Measurements from ENCODE around the gene ABHD11. TPM values are rescaled to one million over a fixed set of nuclear protein-coding genes. Genes with fewer than 3 reads are reported as not detected.

ABHD11 gene
- total and polyA plus RNA-seq, 2 donors: 5.8 to 22.6 TPM

- Histone ChIP-seq H3K4me1 (ENCODE audit: insufficient read depth) (no peaks in the 10 kb centered on the region), H3K4me3 (ENCODE audit: low read depth, low read length) (no peak overlapping the region), H3K27ac (ENCODE audit: low read depth) (no peak overlapping the region), H3K36me3 (ENCODE audit: insufficient read depth) (no peaks in the 10 kb centered on the region)
- no peak for DNase-seq (ENCODE audit: extremely low spot score)
- 68% methylated on average over 17 of the region's 17 CpGs for whole genome bisulfite sequencing
Observed at GRCh38 chr7:73766556-73767229, 28.1 kb upstream of the ABHD11 start.

- 88% methylated on average over 1 of the region's 1 CpG for WGBS
- Histone ChIP-seq H3K36me3 (ENCODE audit: insufficient read depth) (no peaks in the 10 kb centered on the region), H3K4me1 (ENCODE audit: insufficient read depth) (no peaks in the 10 kb centered on the region), H3K4me3 (ENCODE audit: low read depth, low read length) (no peak overlapping the region), H3K27ac (ENCODE audit: low read depth) (no peak overlapping the region)
- DNase-seq (ENCODE audit: extremely low spot score): no peak
Observed at GRCh38 chr7:73762659-73762999, 24.0 kb upstream of the ABHD11 start.

DNA sequence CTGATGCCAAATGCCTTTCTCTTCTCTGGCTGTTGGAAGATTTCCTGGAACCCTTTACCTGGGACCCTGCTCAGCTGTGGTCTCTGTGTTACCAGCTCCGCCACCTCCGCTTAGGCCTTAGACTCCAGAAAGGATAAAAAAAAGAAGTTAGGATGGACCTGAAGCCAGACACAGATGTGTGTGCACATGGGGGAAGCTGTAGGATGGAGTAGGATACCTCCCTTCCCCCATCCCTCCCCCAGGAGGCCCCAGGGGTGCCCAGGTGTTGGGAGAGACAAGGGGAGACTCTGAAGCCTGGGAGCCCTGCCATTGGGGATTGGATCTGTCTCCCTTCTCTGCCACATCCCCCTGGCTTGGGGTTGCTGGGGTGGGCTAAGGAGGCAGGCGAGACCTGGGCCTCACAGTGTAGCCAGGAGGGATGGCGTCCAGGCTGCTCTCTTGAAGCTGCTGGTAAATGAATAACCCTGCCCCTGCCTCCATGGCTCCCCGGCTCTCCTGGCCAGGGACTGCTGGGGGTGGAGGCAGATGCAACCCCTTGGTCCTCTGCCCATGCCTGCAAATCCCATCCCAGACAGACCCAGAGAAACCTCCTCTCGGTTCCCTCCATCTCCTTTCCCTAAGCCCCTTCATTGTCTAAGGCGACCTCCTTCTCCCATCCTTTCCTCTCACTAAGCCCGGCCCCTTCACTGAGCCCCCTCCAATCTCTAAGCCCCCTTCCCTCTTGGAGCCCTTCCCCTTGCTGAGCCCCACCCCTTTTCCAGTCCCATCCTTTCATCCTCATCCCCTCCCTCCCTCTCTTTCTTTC is 23.5 kb upstream of the ABHD11 start:
- H3K36me3 ChIP-seq (ENCODE audit: insufficient read depth): no peaks in the 10 kb centered on the region
- WGBS: 50% methylated on average over 8 of the region's 8 CpGs
- H3K4me3 ChIP-seq (ENCODE audit: low read depth, low read length): no peak overlapping the region
- no peaks in the 10 kb centered on the region for H3K4me1 ChIP-seq (ENCODE audit: insufficient read depth)
- H3K27ac ChIP-seq (ENCODE audit: low read depth): no peak overlapping the region
- no peak for DNase-seq (ENCODE audit: extremely low spot score)

GRCh38 chr7:73758581-73759138 is 20.1 kb upstream of the ABHD11 start:
- H3K27ac ChIP-seq (ENCODE audit: low read depth): no peak overlapping the region
- whole genome bisulfite sequencing: 84% methylated on average over 7 of the region's 7 CpGs
- no peaks in the 10 kb centered on the region for H3K4me1 ChIP-seq (ENCODE audit: insufficient read depth)
- no peak overlapping the region for H3K4me3 ChIP-seq (ENCODE audit: low read depth, low read length)
- no peak for DNase-seq (ENCODE audit: extremely low spot score)
- H3K36me3 ChIP-seq (ENCODE audit: insufficient read depth): no peaks in the 10 kb centered on the region

DNA sequence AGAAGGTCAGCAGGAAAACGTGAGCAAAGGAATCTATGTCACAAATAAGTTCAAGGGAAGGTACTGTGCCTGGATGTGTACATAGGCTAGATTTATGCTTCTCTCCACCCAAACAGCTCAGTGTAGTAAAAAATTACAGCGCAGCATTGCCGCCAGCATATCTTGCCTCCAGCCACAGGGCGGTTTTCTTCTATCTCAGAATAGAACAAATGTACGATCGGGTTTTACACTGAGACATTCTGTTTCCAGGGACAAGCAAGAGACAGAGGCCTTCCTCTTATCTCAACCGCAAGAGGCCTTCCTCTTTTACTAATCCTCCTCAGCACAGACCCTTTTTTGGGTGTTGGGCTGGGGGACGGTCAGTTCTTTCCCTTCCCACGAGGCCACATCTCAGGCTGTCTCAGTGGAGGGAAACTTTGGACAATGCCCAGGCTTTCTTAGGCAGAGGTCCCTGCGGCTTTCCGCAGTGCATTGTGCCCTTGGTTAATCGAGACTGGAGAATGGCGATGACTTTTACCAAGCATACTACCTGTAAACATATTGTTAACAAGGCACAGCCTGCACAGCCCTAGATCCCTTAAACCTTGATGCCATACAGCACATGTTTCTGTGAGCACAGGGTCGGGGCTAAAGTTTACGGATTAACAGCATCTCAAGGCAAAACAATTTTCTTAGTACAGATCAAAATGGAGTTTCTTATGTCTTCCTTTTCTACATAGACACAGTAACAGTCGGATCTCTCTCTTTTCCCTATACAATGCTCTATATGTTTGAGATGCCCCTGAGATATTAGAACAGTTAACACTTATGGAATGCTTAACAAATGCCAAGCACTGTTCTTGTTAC is 11.6 kb upstream of the ABHD11 start:
- Histone ChIP-seq H3K27ac (ENCODE audit: low read depth) (no peak overlapping the region), H3K36me3 (ENCODE audit: insufficient read depth) (no peaks in the 10 kb centered on the region), H3K4me1 (ENCODE audit: insufficient read depth) (no peaks in the 10 kb centered on the region), H3K4me3 (ENCODE audit: low read depth, low read length) (no peak overlapping the region)
- no peak for DNase-seq (ENCODE audit: extremely low spot score)
- WGBS: 64% methylated on average over 16 of the region's 16 CpGs

GRCh38 chr7:73746378-73746777 is 7.8 kb upstream of the ABHD11 start:
- Histone ChIP-seq H3K27ac (ENCODE audit: low read depth) (no peak overlapping the region), H3K36me3 (ENCODE audit: insufficient read depth) (no peaks in the 10 kb centered on the region), H3K4me1 (ENCODE audit: insufficient read depth) (peaks cover 2% of the 10 kb centered on the region), H3K4me3 (ENCODE audit: low read depth, low read length) (no peak overlapping the region)
- no peak for DNase-seq (ENCODE audit: extremely low spot score)
- WGBS: 38% methylated on average over 4 of the region's 4 CpGs

- 35% methylated on average over 35 of the region's 35 CpGs for WGBS
Observed at GRCh38 chr7:73742753-73743641, 4.4 kb upstream of the ABHD11 start.

GRCh38 chr7:73742338-73742752 is 3.7 kb upstream of the ABHD11 start:
- peaks cover 2% of the 10 kb centered on the region for H3K4me1 ChIP-seq (ENCODE audit: insufficient read depth)
- H3K36me3 ChIP-seq (ENCODE audit: insufficient read depth): no peaks in the 10 kb centered on the region
- H3K4me3 ChIP-seq (ENCODE audit: low read depth, low read length): no peak overlapping the region
- DNase-seq (ENCODE audit: extremely low spot score): no peak
- peak overlapping the region; percentile 42 for H3K27ac ChIP-seq (ENCODE audit: low read depth)
- WGBS: 58% methylated on average over 7 of the region's 7 CpGs

More at GRCh38 chr7:73742753-73743641, 4.4 kb upstream of the ABHD11 start:
- peak; percentile 66 for DNase-seq (ENCODE audit: extremely low spot score)
- Histone ChIP-seq H3K4me3 (ENCODE audit: low read depth, low read length) (no peak overlapping the region), H3K4me1 (ENCODE audit: insufficient read depth) (peaks cover 2% of the 10 kb centered on the region), H3K36me3 (ENCODE audit: insufficient read depth) (no peaks in the 10 kb centered on the region), H3K27ac (ENCODE audit: low read depth) (peak overlapping the region; percentile 42)

GRCh38 chr7:73741600-73741999 is 3.0 kb upstream of the ABHD11 start:
- H3K4me3 ChIP-seq (ENCODE audit: low read depth, low read length): no peak overlapping the region
- DNase-seq (ENCODE audit: extremely low spot score): no peak
- H3K36me3 ChIP-seq (ENCODE audit: insufficient read depth): no peaks in the 10 kb centered on the region
- peaks cover 2% of the 10 kb centered on the region for H3K4me1 ChIP-seq (ENCODE audit: insufficient read depth)
- WGBS: 84% methylated on average over 5 of the region's 5 CpGs
- H3K27ac ChIP-seq (ENCODE audit: low read depth): no peak overlapping the region

DNA sequence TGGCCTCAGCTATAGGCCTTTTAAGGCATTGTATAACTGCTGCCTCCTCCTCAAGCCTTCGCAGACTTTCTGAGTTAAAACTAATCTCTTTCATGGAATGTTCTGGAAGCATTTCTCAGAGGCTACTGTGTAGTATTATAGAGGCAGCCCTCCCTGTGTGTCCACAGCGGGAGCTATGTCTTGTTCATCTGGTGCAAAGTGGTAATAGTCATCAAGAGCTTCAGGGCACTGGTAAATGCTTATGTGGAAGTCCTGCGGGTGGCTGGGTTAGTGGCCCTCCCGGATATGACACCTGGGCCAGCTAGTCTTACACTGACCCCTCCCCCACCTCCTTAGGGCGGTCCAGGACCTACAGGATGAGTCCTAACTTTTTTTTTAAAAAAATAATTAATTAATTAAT is 2.2 kb upstream of the ABHD11 start:
- 69% methylated on average over 5 of the region's 5 CpGs for WGBS
- Histone ChIP-seq H3K36me3 (ENCODE audit: insufficient read depth) (no peaks in the 10 kb centered on the region), H3K4me3 (ENCODE audit: low read depth, low read length) (no peak overlapping the region), H3K27ac (ENCODE audit: low read depth) (no peak overlapping the region), H3K4me1 (ENCODE audit: insufficient read depth) (peaks cover 2% of the 10 kb centered on the region)
- DNase-seq (ENCODE audit: extremely low spot score): no peak

DNA sequence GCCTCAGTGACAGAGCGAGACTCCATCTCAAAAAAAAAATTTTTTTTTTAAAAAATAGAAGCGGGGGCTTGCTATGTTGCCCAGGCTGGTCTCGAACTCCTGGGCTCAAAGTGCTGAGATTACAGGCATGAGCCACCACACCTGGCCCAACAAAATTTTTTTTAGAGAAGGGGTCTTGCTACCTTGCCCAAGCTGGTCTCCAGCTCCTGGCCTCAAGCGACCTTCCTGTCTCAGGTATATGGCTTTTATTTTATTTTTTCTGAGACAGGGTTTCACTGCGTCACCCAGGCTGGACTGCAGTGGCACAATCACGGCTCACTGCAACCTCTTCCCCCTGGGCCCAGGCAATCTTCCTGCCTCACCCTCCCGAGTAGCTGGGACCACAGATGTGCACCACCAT is 1.6 kb upstream of the ABHD11 start:
- Histone ChIP-seq H3K36me3 (ENCODE audit: insufficient read depth) (no peaks in the 10 kb centered on the region), H3K4me3 (ENCODE audit: low read depth, low read length) (no peak overlapping the region), H3K27ac (ENCODE audit: low read depth) (no peak overlapping the region), H3K4me1 (ENCODE audit: insufficient read depth) (peaks cover 2% of the 10 kb centered on the region)
- no peak for DNase-seq (ENCODE audit: extremely low spot score)
- WGBS: 89% methylated on average over 7 of the region's 7 CpGs

- DNase-seq (ENCODE audit: extremely low spot score): no peak
- H3K4me1 ChIP-seq (ENCODE audit: insufficient read depth): peaks cover 2% of the 10 kb centered on the region
- H3K27ac ChIP-seq (ENCODE audit: low read depth): peak overlapping the region; percentile 90
- WGBS: 52% methylated on average over 13 of the region's 13 CpGs
- no peaks in the 10 kb centered on the region for H3K36me3 ChIP-seq (ENCODE audit: insufficient read depth)
- peak overlapping the region; percentile 62 for H3K4me3 ChIP-seq (ENCODE audit: low read depth, low read length)
Observed at GRCh38 chr7:73739387-73739767, 775 bp upstream of the ABHD11 start.

- H3K4me1 ChIP-seq (ENCODE audit: insufficient read depth): peaks cover 2% of the 10 kb centered on the region
- WGBS: under 1% methylated on average over 24 of the region's 24 CpGs
- peak overlapping the region; percentile 44 for H3K27ac ChIP-seq (ENCODE audit: low read depth)
- DNase-seq (ENCODE audit: extremely low spot score): no peak
- H3K4me3 ChIP-seq (ENCODE audit: low read depth, low read length): peak overlapping the region; percentile 63
- no peaks in the 10 kb centered on the region for H3K36me3 ChIP-seq (ENCODE audit: insufficient read depth)
Observed at GRCh38 chr7:73738220-73738611, 386 bp downstream of the ABHD11 start.
